GM12865 (cell line): ENCODE data around the gene FAM180A.
"Not testable (repeated sequence)": the region's sequence is repeated elsewhere in the genome, so short reads cannot be mapped to it uniquely, and the experiment has no call there.

Experiments
- DNase-seq: peaks from one replicate; pipeline ENCODE4 v3.0.0; 2010; ENCODE audit warnings: low read depth
- H3K4me3 ChIP-seq: 2 replicates; pipeline ENCODE4 v1.5.1; 2011; ENCODE audit warnings: mild to moderate bottlenecking, low read depth, low read length, control low read depth
- CTCF ChIP-seq: IDR thresholded peaks from 2 replicates; pipeline ENCODE4 v1.5.1; 2011; ENCODE audit warnings: low read length, control low read depth, low read depth, inconsistent platforms; ENCODE audit not compliant: insufficient read depth; ENCODE audit errors: missing control alignments

FAM180A gene

DNA sequence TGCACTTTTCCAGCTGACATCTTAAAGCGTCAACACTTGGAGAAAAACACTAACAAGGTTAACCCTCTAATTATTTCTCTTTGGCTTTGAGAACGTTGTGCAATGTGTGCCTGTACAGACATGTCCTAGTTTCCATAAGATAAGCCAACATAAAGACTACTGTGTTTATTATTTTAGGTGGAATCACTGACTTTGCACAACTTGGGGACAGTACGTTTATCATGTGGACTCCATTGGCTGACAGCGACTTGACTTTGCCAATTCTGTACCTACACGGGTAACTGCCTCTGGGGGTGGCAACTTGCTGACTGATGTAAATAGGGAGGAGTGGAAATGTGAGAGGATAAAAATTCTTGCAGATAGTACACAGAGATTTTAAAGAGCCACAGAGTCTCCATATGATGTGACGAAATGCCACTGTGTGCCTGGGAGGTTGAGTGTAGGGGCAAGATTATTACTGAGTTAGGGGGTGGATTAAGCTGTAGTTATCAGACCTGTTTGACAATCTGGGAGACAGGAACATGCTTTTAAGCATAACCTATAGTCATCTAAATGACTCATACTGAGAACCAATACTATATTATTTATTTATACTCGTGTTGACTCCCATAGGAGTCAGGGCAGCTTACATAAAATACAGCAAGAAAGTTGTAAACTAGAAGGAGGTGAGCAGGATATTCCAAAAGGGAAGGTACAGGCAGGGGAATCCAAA is 41.6 kb downstream of the FAM180A start:
- no peak overlapping the region for H3K4me3 ChIP-seq
- no peak for DNase-seq
- TF ChIP-seq CTCF, result no peak

- DNase-seq, result no peak
- TF ChIP-seq CTCF, result no peak
- H3K4me3 ChIP-seq, result no peak overlapping the region
These were observed 42.4 kb downstream of the FAM180A start for GRCh38 chr7:135706038-135706742.

DNA sequence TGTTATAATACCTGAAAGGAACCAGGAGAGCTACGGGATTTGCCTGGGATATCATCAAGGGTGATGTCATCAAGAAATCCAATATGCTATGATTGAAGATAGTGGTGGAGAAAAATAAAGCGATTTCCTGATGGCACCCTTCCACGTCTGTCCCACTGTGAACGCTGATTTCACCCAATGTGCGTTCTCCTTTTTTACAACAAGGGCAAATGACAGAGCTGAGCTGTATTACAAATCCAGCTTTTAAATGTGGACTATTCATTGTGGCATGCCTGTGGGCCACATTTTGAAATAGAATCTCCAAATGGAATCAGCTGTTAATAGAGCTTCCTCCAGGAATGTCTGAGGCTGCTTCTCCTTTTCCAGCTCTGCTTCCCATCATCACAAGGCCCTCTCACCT is 43.9 kb downstream of the FAM180A start:
- TF ChIP-seq CTCF, result no peak

DNA sequence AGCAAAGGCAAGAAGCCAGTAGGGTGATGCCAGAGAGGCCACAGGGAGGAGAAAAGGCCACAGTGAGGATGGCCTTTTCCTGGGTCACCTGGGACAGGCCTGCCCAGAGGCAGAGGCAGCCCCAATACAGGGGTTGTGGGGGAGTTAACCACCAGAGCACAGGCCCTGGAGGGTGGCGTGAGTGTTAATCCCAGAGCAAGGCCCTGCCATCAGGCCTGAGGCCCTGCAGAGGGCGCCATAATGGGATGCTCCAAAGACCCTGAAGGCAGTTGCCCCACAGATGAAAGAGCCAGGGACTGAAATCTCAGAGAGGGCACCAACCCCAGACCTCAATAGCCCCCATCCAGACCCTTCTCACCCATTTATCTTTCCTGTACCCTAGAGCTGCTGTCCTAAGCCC is 44.5 kb downstream of the FAM180A start:
- DNase-seq, result no peak
- no peak overlapping the region for H3K4me3 ChIP-seq
- peak; percentile 32 for TF ChIP-seq CTCF

More for the DNA sequence above, 43.9 kb downstream of the FAM180A start:
- DNase-seq, result no peak
- H3K4me3 ChIP-seq, result no peak overlapping the region

- no peak for DNase-seq
- no peak for TF ChIP-seq CTCF
- H3K4me3 ChIP-seq, result no peak overlapping the region
These were observed 51.1 kb downstream of the FAM180A start for GRCh38 chr7:135697276-135698049.

DNA sequence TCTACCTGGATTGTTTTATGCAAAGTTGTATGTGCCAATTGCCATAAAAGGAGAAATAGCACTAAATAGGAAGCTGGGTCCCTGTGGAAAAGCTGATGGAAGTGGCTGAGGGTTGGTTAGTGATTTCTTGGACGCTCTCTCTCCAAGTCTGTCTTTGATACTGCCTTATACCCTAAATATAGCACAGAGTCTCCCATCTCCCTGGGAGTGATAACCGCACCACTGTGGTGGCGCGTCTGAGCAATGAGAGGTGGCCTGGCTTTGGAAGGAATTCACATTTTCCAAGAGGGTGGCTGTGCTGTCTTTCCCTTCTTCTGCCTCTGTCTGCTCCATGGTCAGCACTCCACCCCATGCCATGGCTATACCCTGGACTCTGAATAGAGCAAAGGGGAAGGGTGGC is 55.1 kb downstream of the FAM180A start:
- no peak overlapping the region for H3K4me3 ChIP-seq
- no peak for TF ChIP-seq CTCF
- no peak for DNase-seq

DNA sequence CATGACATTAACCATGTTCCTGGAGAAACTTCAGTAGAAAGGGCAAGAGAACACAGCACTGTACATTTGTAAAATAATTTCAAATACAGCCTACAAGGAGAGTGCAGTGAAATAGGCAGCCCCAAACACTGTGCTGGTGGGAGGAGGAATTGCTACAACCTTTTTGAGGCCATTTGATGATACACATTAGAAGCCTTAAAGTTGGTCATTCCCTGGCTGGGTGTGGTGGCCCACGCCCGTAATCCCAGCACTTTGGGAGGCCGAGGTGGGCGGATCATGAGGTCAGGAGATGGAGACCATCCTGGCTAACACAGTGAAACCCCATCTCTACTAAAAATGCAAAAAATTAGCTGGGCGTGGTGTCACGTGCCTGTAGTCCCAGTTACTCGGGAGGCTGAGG is 56.0 kb downstream of the FAM180A start:
- not testable (repeated sequence) for H3K4me3 ChIP-seq, DNase-seq
